DMS 273 (cell line): Measurements from ENCODE around the gene FARS2.
"Not testable (repeated sequence)": the region's sequence is repeated elsewhere in the genome, so short reads cannot be mapped to it uniquely, and the experiment has no call there.

Experiments
- DNase-seq: peaks from one replicate; lab custom pipeline; 2025; ENCODE audit not compliant: unreplicated experiment; lab: John Stamatoyannopoulos, UW

The FARS2 gene

GRCh38 chr6:5656226-5656625 is 394.9 kb downstream of the FARS2 start:
- DNase-seq: no peak

- not testable (repeated sequence) for DNase-seq
Measured at GRCh38 chr6:5656695-5657094, 395.4 kb downstream of the FARS2 start.

GRCh38 chr6:5657684-5658430 is 396.5 kb downstream of the FARS2 start:
- no peak for DNase-seq

- no peak for DNase-seq
Measured at GRCh38 chr6:5659467-5659866, 398.2 kb downstream of the FARS2 start.

- no peak for DNase-seq
Measured at GRCh38 chr6:5660772-5661171, 399.5 kb downstream of the FARS2 start.

GRCh38 chr6:5662797-5663196 is 401.5 kb downstream of the FARS2 start:
- peak; percentile 14 for DNase-seq

- no peak for DNase-seq
Measured at GRCh38 chr6:5663259-5663658, 401.9 kb downstream of the FARS2 start.

GRCh38 chr6:5663739-5664138 is 402.4 kb downstream of the FARS2 start:
- no peak for DNase-seq

GRCh38 chr6:5664149-5664548 is 402.8 kb downstream of the FARS2 start:
- DNase-seq: no peak

GRCh38 chr6:5665173-5665572 is 403.9 kb downstream of the FARS2 start:
- DNase-seq: no peak

- no peak for DNase-seq
Measured at GRCh38 chr6:5665667-5666066, 404.4 kb downstream of the FARS2 start.

GRCh38 chr6:5666695-5667094 is 405.4 kb downstream of the FARS2 start:
- DNase-seq: no peak

- DNase-seq: no peak
Measured at GRCh38 chr6:5667737-5668136, 406.4 kb downstream of the FARS2 start.

GRCh38 chr6:5670381-5670780 is 409.1 kb downstream of the FARS2 start:
- DNase-seq: no peak

- DNase-seq: no peak
Measured at GRCh38 chr6:5670811-5671561, 409.7 kb downstream of the FARS2 start.

- no peak for DNase-seq
Measured at GRCh38 chr6:5671601-5672559, 410.6 kb downstream of the FARS2 start.

GRCh38 chr6:5672581-5673011 is 411.3 kb downstream of the FARS2 start:
- no peak for DNase-seq

- DNase-seq: no peak
Measured at GRCh38 chr6:5673019-5673790, 411.9 kb downstream of the FARS2 start.

GRCh38 chr6:5674141-5674540 is 412.8 kb downstream of the FARS2 start:
- DNase-seq: no peak

- DNase-seq: no peak
Measured at GRCh38 chr6:5674721-5675120, 413.4 kb downstream of the FARS2 start.

GRCh38 chr6:5676701-5677100 is 415.4 kb downstream of the FARS2 start:
- no peak for DNase-seq
